Dendritic cell treated with granulocyte-macrophage colony-stimulating factor and Interleukin-4, amounts not matched to agents 40 ng/mL and 50 ng/mL, for 4 days (primary cell): ENCODE data around the gene CRHBP.
A peak's percentile ranks its signal among the peaks of the same experiment; 100 is the strongest.
"Not testable (repeated sequence)": the region's sequence is repeated elsewhere in the genome, so short reads cannot be mapped to it uniquely, and the experiment has no call there.

Experiments
- H3K27ac Mint-ChIP-seq: one replicate; pipeline ENCODE4 v1.8.0; 2022; ENCODE audit warnings: mild to moderate bottlenecking, mixed read lengths
- H3K27me3 Mint-ChIP-seq: one replicate; pipeline ENCODE4 v1.8.0; 2022; ENCODE audit warnings: mild to moderate bottlenecking, mixed read lengths
- H3K36me3 Mint-ChIP-seq: one replicate; pipeline ENCODE4 v1.8.0; 2022; ENCODE audit warnings: low read depth, mixed read lengths
- H3K4me1 Mint-ChIP-seq: one replicate; pipeline ENCODE4 v1.8.0; 2022; ENCODE audit warnings: low read depth, mixed read lengths
- H3K4me3 Mint-ChIP-seq: one replicate; pipeline ENCODE4 v1.8.0; 2022; ENCODE audit warnings: mild to moderate bottlenecking, moderate library complexity, mixed read lengths
- H3K9me3 Mint-ChIP-seq: one replicate; pipeline ENCODE4 v1.8.0; 2022; ENCODE audit warnings: mixed read lengths
- intact Hi-C: fragments of 100-400 bp; cut with micrococcal nuclease; formaldehyde crosslinking; loops from one replicate; pipeline ENCODE4 v1.15.0; 2022

CRHBP gene

GRCh38 chr5:76980518-76981144, 27.8 kb downstream of the CRHBP start:
- Mint-ChIP-seq H3K27me3 (peaks cover 2% of the 10 kb centered on the region), H3K4me1 (no peaks in the 10 kb centered on the region), H3K27ac (no peak overlapping the region), H3K4me3 (no peak overlapping the region), H3K9me3 (no peaks in the 10 kb centered on the region), H3K36me3 (no peaks in the 10 kb centered on the region)
- intact Hi-C loops, result no loop called here

GRCh38 chr5:76982450-76982849, 29.6 kb downstream of the CRHBP start:
- intact Hi-C loops, result no loop called here
- peaks cover 9% of the 10 kb centered on the region for H3K4me1 Mint-ChIP-seq
- no peaks in the 10 kb centered on the region for H3K36me3 Mint-ChIP-seq

GRCh38 chr5:76983468-76983867, 30.6 kb downstream of the CRHBP start:
- intact Hi-C loops, result no loop called here
- Mint-ChIP-seq H3K9me3 (no peaks in the 10 kb centered on the region), H3K4me3 (no peak overlapping the region), H3K27ac (no peak overlapping the region), H3K4me1 (peaks cover 13% of the 10 kb centered on the region), H3K36me3 (no peaks in the 10 kb centered on the region), H3K27me3 (peaks cover 2% of the 10 kb centered on the region)

More at GRCh38 chr5:76982450-76982849, 29.6 kb downstream of the CRHBP start:
- peaks cover 2% of the 10 kb centered on the region for H3K27me3 Mint-ChIP-seq
- H3K27ac Mint-ChIP-seq, result no peak overlapping the region
- H3K9me3 Mint-ChIP-seq, result no peaks in the 10 kb centered on the region
- no peak overlapping the region for H3K4me3 Mint-ChIP-seq

- peak overlapping the region; percentile 14 for H3K27ac Mint-ChIP-seq
- H3K4me3 Mint-ChIP-seq, result no peak overlapping the region
- intact Hi-C loops, result no loop called here
- no peaks in the 10 kb centered on the region for H3K36me3 Mint-ChIP-seq
- H3K27me3 Mint-ChIP-seq, result no peaks in the 10 kb centered on the region
- H3K9me3 Mint-ChIP-seq, result no peaks in the 10 kb centered on the region
- H3K4me1 Mint-ChIP-seq, result peaks cover 21% of the 10 kb centered on the region
These were observed 34.1 kb downstream of the CRHBP start for GRCh38 chr5:76986825-76987526.

GRCh38 chr5:76990899-76991459, 38.1 kb downstream of the CRHBP start:
- Mint-ChIP-seq H3K4me1 (peaks cover 21% of the 10 kb centered on the region), H3K27me3 (peaks cover under 1% of the 10 kb centered on the region), H3K36me3 (no peaks in the 10 kb centered on the region), H3K4me3 (no peak overlapping the region), H3K27ac (peak overlapping the region; percentile 58), H3K9me3 (no peaks in the 10 kb centered on the region)
- intact Hi-C loops, result no loop called here

- H3K36me3 Mint-ChIP-seq, H3K4me1 Mint-ChIP-seq, H3K27me3 Mint-ChIP-seq, intact Hi-C loops, H3K9me3 Mint-ChIP-seq, H3K4me3 Mint-ChIP-seq, H3K27ac Mint-ChIP-seq: not testable (repeated sequence)
These were observed 40.6 kb downstream of the CRHBP start for GRCh38 chr5:76993436-76993835.

- no peaks in the 10 kb centered on the region for H3K9me3 Mint-ChIP-seq
- no peak overlapping the region for H3K27ac Mint-ChIP-seq
- no peaks in the 10 kb centered on the region for H3K36me3 Mint-ChIP-seq
- intact Hi-C loops, result no loop called here
- H3K4me1 Mint-ChIP-seq, result peaks cover 14% of the 10 kb centered on the region
- peaks cover 3% of the 10 kb centered on the region for H3K27me3 Mint-ChIP-seq
- no peak overlapping the region for H3K4me3 Mint-ChIP-seq
These were observed 41.5 kb downstream of the CRHBP start for GRCh38 chr5:76994337-76994736.

GRCh38 chr5:76998251-76998650, 45.4 kb downstream of the CRHBP start:
- H3K4me1 Mint-ChIP-seq, H3K36me3 Mint-ChIP-seq, H3K27me3 Mint-ChIP-seq, intact Hi-C loops, H3K27ac Mint-ChIP-seq, H3K9me3 Mint-ChIP-seq, H3K4me3 Mint-ChIP-seq: not testable (repeated sequence)

GRCh38 chr5:76999451-76999850, 46.6 kb downstream of the CRHBP start:
- Mint-ChIP-seq H3K36me3 (no peaks in the 10 kb centered on the region), H3K4me1 (peaks cover 8% of the 10 kb centered on the region), H3K27ac (peak overlapping the region; percentile 45), H3K27me3 (peaks cover 6% of the 10 kb centered on the region), H3K9me3 (no peaks in the 10 kb centered on the region), H3K4me3 (no peak overlapping the region)
- intact Hi-C loops, result no loop called here

GRCh38 chr5:77003246-77003645, 50.4 kb downstream of the CRHBP start:
- H3K27ac Mint-ChIP-seq, result no peak overlapping the region
- no peaks in the 10 kb centered on the region for H3K9me3 Mint-ChIP-seq
- peaks cover 14% of the 10 kb centered on the region for H3K4me1 Mint-ChIP-seq
- H3K4me3 Mint-ChIP-seq, result no peak overlapping the region
- H3K36me3 Mint-ChIP-seq, result no peaks in the 10 kb centered on the region
- H3K27me3 Mint-ChIP-seq, result peaks cover 5% of the 10 kb centered on the region
- intact Hi-C loops, result no loop called here

- Mint-ChIP-seq H3K36me3 (no peaks in the 10 kb centered on the region), H3K27ac (no peak overlapping the region), H3K4me3 (no peak overlapping the region), H3K9me3 (no peaks in the 10 kb centered on the region), H3K4me1 (peaks cover 6% of the 10 kb centered on the region), H3K27me3 (peaks cover 5% of the 10 kb centered on the region)
- intact Hi-C loops, result no loop called here
These were observed 53.3 kb downstream of the CRHBP start for GRCh38 chr5:77006124-77006523.

GRCh38 chr5:77008413-77008812, 55.6 kb downstream of the CRHBP start:
- Mint-ChIP-seq H3K9me3 (no peaks in the 10 kb centered on the region), H3K27me3 (peaks cover 4% of the 10 kb centered on the region), H3K4me3 (no peak overlapping the region), H3K27ac (no peak overlapping the region), H3K4me1 (peaks cover 6% of the 10 kb centered on the region), H3K36me3 (no peaks in the 10 kb centered on the region)
- intact Hi-C loops, result no loop called here

- intact Hi-C loops, result no loop called here
- Mint-ChIP-seq H3K4me3 (no peak overlapping the region), H3K27ac (no peak overlapping the region), H3K27me3 (peaks cover 1% of the 10 kb centered on the region), H3K9me3 (no peaks in the 10 kb centered on the region), H3K4me1 (peaks cover 6% of the 10 kb centered on the region), H3K36me3 (no peaks in the 10 kb centered on the region)
These were observed 57.4 kb downstream of the CRHBP start for GRCh38 chr5:77010243-77010642.

GRCh38 chr5:77011498-77011897, 58.7 kb downstream of the CRHBP start:
- Mint-ChIP-seq H3K9me3 (no peaks in the 10 kb centered on the region), H3K4me3 (no peak overlapping the region), H3K36me3 (no peaks in the 10 kb centered on the region), H3K27ac (no peak overlapping the region), H3K27me3 (peaks cover 1% of the 10 kb centered on the region), H3K4me1 (peaks cover 6% of the 10 kb centered on the region)
- intact Hi-C loops, result no loop called here
